A673 (cell line): ENCODE data around the gene SPON1.
"Not testable (repeated sequence)": the region's sequence is repeated elsewhere in the genome, so short reads cannot be mapped to it uniquely, and the experiment has no call there.

Experiments
- EZH2 ChIP-seq: fragments of 200-600 bp; sonication (generic); IDR thresholded peaks from 2 replicates; pipeline ENCODE4 v1.6.1; 2017; ENCODE audit warnings: borderline replicate concordance, low read depth, mild to moderate bottlenecking, mixed read lengths, antibody characterized with exemption, low read length; ENCODE audit not compliant: poor library complexity, severe bottlenecking
- TF ChIP-seq, protein P1 (sequence below): fragments of 300-800, 200-600 bp; sonication (generic); conservative IDR thresholded peaks from 2 replicates; pipeline ENCODE4 v1.5.1; 2017; ENCODE audit warnings: low read depth, mild to moderate bottlenecking, antibody characterized with exemption, low read length, moderate library complexity, mixed read lengths

DNA sequence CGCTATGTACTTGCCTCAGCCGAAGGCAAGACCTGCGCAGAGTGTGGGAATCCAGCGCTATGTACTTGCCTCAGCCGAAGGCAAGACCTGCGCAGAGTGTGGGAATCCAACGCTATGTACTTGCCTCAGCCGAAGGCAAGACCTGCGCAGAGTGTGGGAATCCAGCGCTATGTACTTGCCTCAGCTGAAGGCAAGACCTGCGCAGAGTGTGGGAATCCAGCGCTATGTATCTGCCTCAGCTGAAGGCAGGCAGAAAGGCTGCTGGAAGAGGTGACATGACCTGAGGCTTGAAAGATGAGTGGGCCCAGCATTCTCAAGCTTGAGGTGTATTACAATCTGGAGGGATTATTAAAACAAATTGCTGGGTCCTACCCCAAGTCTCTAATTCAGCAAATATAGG, 290.0 kb downstream of the SPON1 start:
- TF ChIP-seq, protein P1, sequence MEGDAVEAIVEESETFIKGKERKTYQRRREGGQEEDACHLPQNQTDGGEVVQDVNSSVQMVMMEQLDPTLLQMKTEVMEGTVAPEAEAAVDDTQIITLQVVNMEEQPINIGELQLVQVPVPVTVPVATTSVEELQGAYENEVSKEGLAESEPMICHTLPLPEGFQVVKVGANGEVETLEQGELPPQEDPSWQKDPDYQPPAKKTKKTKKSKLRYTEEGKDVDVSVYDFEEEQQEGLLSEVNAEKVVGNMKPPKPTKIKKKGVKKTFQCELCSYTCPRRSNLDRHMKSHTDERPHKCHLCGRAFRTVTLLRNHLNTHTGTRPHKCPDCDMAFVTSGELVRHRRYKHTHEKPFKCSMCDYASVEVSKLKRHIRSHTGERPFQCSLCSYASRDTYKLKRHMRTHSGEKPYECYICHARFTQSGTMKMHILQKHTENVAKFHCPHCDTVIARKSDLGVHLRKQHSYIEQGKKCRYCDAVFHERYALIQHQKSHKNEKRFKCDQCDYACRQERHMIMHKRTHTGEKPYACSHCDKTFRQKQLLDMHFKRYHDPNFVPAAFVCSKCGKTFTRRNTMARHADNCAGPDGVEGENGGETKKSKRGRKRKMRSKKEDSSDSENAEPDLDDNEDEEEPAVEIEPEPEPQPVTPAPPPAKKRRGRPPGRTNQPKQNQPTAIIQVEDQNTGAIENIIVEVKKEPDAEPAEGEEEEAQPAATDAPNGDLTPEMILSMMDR: not testable (repeated sequence)
- TF ChIP-seq EZH2: not testable (repeated sequence)
